ENCODE data around the gene SERTAD3. TPM values are rescaled to one million over a fixed set of nuclear protein-coding genes. Genes with fewer than 3 reads are reported as not detected.
A peak's percentile ranks its signal among the peaks of the same experiment; 100 is the strongest.

The SERTAD3 gene
- total RNA-seq, 1 donor from 2014 or later = 40.3 TPM

GRCh38 chr19:40425450-40426287, 18.5 kb downstream of the SERTAD3 start, which contains the start of gene SERTAD1:
Gene SERTAD1, minus strand, starts transcription at chr19:40425992. Its CDS starts 2,446 bp downstream, at chr19:40423546.
- Mint-ChIP-seq H3K27me3 (ENCODE audit: low read depth) (no peaks in the 10 kb centered on the region), H3K4me3 (ENCODE audit: unreplicated experiment) (peak within 1 kb of the TSS; percentile 93), H3K36me3 (ENCODE audit: low read depth) (peaks cover 6% of the 10 kb centered on the region), H3K27ac (ENCODE audit: unreplicated experiment) (peak within 1 kb of the TSS; percentile 98), H3K9me3 (ENCODE audit: low read depth) (no peaks in the 10 kb centered on the region), H3K4me1 (ENCODE audit: low read depth) (peaks cover 29% of the 10 kb centered on the region)
- peak; percentile 100 for DNase-seq (ENCODE audit: low spot score)
- peak; percentile 96 for TF ChIP-seq CTCF (IDR thresholded peaks at IDR 0.05)

- Mint-ChIP-seq H3K4me1 (ENCODE audit: low read depth) (peaks cover 31% of the 10 kb centered on the region), H3K27me3 (ENCODE audit: low read depth) (no peaks in the 10 kb centered on the region), H3K4me3 (ENCODE audit: unreplicated experiment) (peak overlapping the region; percentile 93), H3K36me3 (ENCODE audit: low read depth) (peaks cover 6% of the 10 kb centered on the region), H3K9me3 (ENCODE audit: low read depth) (no peaks in the 10 kb centered on the region), H3K27ac (ENCODE audit: unreplicated experiment) (peak overlapping the region; percentile 98)
- no peak for TF ChIP-seq CTCF (IDR thresholded peaks at IDR 0.05)
- DNase-seq (ENCODE audit: low spot score) = no peak
Observed at GRCh38 chr19:40424637-40425449, 19.3 kb downstream of the SERTAD3 start.

GRCh38 chr19:40423938-40424337, 20.2 kb downstream of the SERTAD3 start:
- H3K4me1 Mint-ChIP-seq (ENCODE audit: low read depth) = peaks cover 31% of the 10 kb centered on the region
- TF ChIP-seq CTCF (IDR thresholded peaks at IDR 0.05) = no peak
- H3K9me3 Mint-ChIP-seq (ENCODE audit: low read depth) = no peaks in the 10 kb centered on the region
- peaks cover 6% of the 10 kb centered on the region for H3K36me3 Mint-ChIP-seq (ENCODE audit: low read depth)
- H3K27me3 Mint-ChIP-seq (ENCODE audit: low read depth) = no peaks in the 10 kb centered on the region
- peak overlapping the region; percentile 63 for H3K4me3 Mint-ChIP-seq (ENCODE audit: unreplicated experiment)
- peak overlapping the region; percentile 87 for H3K27ac Mint-ChIP-seq (ENCODE audit: unreplicated experiment)
- DNase-seq (ENCODE audit: low spot score) = no peak

GRCh38 chr19:40422748-40423566, 21.2 kb downstream of the SERTAD3 start:
- H3K9me3 Mint-ChIP-seq (ENCODE audit: low read depth) = no peaks in the 10 kb centered on the region
- peaks cover 31% of the 10 kb centered on the region for H3K4me1 Mint-ChIP-seq (ENCODE audit: low read depth)
- no peak overlapping the region for H3K4me3 Mint-ChIP-seq (ENCODE audit: unreplicated experiment)
- H3K27ac Mint-ChIP-seq (ENCODE audit: unreplicated experiment) = peak overlapping the region; percentile 84
- no peaks in the 10 kb centered on the region for H3K27me3 Mint-ChIP-seq (ENCODE audit: low read depth)
- TF ChIP-seq CTCF (IDR thresholded peaks at IDR 0.05) = no peak
- peaks cover 6% of the 10 kb centered on the region for H3K36me3 Mint-ChIP-seq (ENCODE audit: low read depth)
- no peak for DNase-seq (ENCODE audit: low spot score)

All from chondrocyte (in vitro differentiated cells).